Measurements from ENCODE around the gene UBN1.

- no peak for TF ChIP-seq CTCF (IDR thresholded peaks at IDR 0.05; ENCODE audit: insufficient read depth, low read depth, low read length)
- TF ChIP-seq EZH2 (IDR thresholded peaks at IDR 0.05; ENCODE audit: insufficient read depth, low read length) = no peak
Observed at GRCh38 chr16:4892361-4893102, 45.3 kb downstream of the UBN1 start.
